Esophagus muscularis mucosa (tissue), 3 donors: ENCODE data around the gene PUSL1.

Experiments used
- CTCF ChIP-seq, 3 experiments: fragments of 200-600 bp in 2 of 3; fragments of 450-650 bp in 1 of 3; sonication (generic) in 2 of 3; IDR thresholded peaks; one replicate each; pipeline ENCODE4 v1.5.1; 2017 to 2019; ENCODE audit warnings: antibody characterized with exemption in 3 of 3, mild to moderate bottlenecking in 2 of 3, moderate library complexity in 1 of 3
- POLR2A ChIP-seq: fragments of 450-650 bp; IDR thresholded peaks from one replicate; pipeline ENCODE4 v1.6.1; 2017; ENCODE audit warnings: antibody characterized with exemption, moderate library complexity, mild to moderate bottlenecking, low read depth
- POLR2AphosphoS5 ChIP-seq, 2 donors: sonication (generic); formaldehyde crosslinking; IDR thresholded peaks; one replicate each; pipeline ENCODE4 v1.6.1; 2017; ENCODE audit warnings: antibody characterized with exemption in 2 of 2

- TF ChIP-seq POLR2AphosphoS5 (IDR thresholded peaks at IDR 0.05) = no peak
- TF ChIP-seq CTCF (IDR thresholded peaks at IDR 0.05) = no peak
- no peak for TF ChIP-seq POLR2A
These were observed 406 bp downstream of the PUSL1 start for GRCh38 chr1:1308756-1309250.
